GM18517 (cell line): ENCODE data around the gene GSTA5.
"Not testable (repeated sequence)": the region's sequence is repeated elsewhere in the genome, so short reads cannot be mapped to it uniquely, and the experiment has no call there.

Source experiments
- ATAC-seq: cut with Tn5 transposase; IDR thresholded peaks from one replicate; pipeline ENCODE4 v1.9.1; 2021; ENCODE audit warnings: mild to moderate bottlenecking, moderate library complexity; ENCODE audit not compliant: unreplicated experiment

Gene GSTA5

GRCh38 chr6:52840763-52841585, at the start of gene GSTA5:
Gene GSTA5 (minus strand): TSS chr6:52840813.
- ATAC-seq, result no peak

GRCh38 chr6:52890018-52890417, 49.4 kb upstream of the GSTA5 start:
- ATAC-seq, result no peak

GRCh38 chr6:52887910-52888524, 47.4 kb upstream of the GSTA5 start:
- no peak for ATAC-seq

- peak; percentile 98 for ATAC-seq
Observed at GRCh38 chr6:52881996-52882841, 41.6 kb upstream of the GSTA5 start.

GRCh38 chr6:52881662-52881995, 41.0 kb upstream of the GSTA5 start:
- no peak for ATAC-seq

GRCh38 chr6:52877786-52878185, 37.2 kb upstream of the GSTA5 start:
- no peak for ATAC-seq

GRCh38 chr6:52877168-52877567, 36.6 kb upstream of the GSTA5 start:
- no peak for ATAC-seq

GRCh38 chr6:52876056-52876787, 35.6 kb upstream of the GSTA5 start:
- no peak for ATAC-seq

GRCh38 chr6:52872031-52872430, 31.4 kb upstream of the GSTA5 start:
- no peak for ATAC-seq

GRCh38 chr6:52871621-52872020, 31.0 kb upstream of the GSTA5 start:
- no peak for ATAC-seq

GRCh38 chr6:52870335-52871091, 29.9 kb upstream of the GSTA5 start:
- not testable (repeated sequence) for ATAC-seq

GRCh38 chr6:52868899-52869298, 28.3 kb upstream of the GSTA5 start:
- not testable (repeated sequence) for ATAC-seq

GRCh38 chr6:52868240-52868639, 27.6 kb upstream of the GSTA5 start:
- ATAC-seq, result no peak

GRCh38 chr6:52861151-52861550, 20.5 kb upstream of the GSTA5 start:
- ATAC-seq, result not testable (repeated sequence)

GRCh38 chr6:52858416-52858815, 17.8 kb upstream of the GSTA5 start:
- ATAC-seq, result no peak

- ATAC-seq, result not testable (repeated sequence)
Observed at GRCh38 chr6:52856137-52856536, 15.5 kb upstream of the GSTA5 start.

- ATAC-seq, result no peak
Observed at GRCh38 chr6:52849137-52849536, 8.5 kb upstream of the GSTA5 start.

GRCh38 chr6:52846002-52846401, 5.4 kb upstream of the GSTA5 start:
- no peak for ATAC-seq

GRCh38 chr6:52843605-52844004, 3.0 kb upstream of the GSTA5 start:
- ATAC-seq, result no peak
